Germinal center (tissue), 1 donor: ENCODE measurements around the gene CMC2.
A peak's percentile ranks its signal among the peaks of the same experiment; 100 is the strongest.

Experiments
- DNase-seq: peaks from one replicate; pipeline ENCODE4 v3.0.0; 2012; ENCODE audit warnings: mixed read lengths, low spot score

Gene CMC2

DNA sequence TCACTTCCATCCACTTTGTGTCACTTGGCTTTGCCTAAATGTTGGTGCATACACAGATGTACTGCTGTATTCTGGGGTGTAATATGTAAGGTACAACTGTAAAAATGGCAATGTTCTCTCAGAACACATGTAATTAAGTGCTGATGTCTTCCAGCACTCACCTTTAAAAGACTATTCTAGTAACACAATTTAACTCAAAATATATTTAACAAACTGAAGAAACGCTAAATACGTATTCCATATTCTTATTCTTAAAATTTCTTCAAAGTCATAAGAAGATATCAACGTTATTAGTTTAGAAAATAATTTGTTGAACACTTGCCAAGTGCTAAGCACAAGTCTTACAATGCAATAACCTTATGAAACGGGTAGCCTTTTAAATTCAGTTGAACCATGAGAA lies 3.6 kb downstream of the CMC2 start:
- no peak for DNase-seq

DNA sequence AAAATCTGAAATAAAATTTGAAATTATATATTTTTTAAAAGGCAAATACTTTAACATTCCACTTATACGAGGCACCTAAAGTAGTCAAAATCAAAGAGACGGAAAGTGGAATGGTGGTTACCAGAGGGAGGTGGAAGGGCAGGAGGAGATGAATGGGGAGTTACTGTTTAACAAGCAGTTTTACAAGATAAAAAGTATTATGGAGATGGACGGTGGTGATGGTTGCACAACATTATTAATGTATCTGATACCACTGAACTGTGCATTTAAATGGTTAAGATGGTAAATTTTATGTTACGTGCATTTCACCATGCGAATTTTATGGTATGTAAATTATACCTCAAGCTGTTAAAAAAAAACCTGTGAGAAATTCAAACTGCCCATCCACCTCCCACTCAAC lies 5.4 kb downstream of the CMC2 start:
- DNase-seq, result no peak

DNA sequence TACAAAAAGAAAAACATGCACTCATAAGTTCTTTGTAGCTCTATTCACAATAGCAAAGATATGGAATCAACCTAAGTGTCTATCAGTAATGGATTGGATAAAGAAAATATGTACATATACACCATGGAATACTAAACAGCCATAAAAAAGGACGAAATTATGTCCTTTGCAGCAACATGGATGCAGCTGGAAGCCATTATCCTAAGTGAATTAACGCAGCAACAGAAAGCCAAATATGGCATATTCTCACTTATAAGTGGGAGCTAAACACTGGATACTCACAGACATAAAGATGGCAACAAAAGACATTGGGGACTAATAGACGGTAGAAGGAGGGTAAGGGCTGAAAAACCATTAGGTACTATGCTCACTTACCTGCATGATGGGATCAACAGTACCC lies 5.8 kb downstream of the CMC2 start:
- no peak for DNase-seq

DNA sequence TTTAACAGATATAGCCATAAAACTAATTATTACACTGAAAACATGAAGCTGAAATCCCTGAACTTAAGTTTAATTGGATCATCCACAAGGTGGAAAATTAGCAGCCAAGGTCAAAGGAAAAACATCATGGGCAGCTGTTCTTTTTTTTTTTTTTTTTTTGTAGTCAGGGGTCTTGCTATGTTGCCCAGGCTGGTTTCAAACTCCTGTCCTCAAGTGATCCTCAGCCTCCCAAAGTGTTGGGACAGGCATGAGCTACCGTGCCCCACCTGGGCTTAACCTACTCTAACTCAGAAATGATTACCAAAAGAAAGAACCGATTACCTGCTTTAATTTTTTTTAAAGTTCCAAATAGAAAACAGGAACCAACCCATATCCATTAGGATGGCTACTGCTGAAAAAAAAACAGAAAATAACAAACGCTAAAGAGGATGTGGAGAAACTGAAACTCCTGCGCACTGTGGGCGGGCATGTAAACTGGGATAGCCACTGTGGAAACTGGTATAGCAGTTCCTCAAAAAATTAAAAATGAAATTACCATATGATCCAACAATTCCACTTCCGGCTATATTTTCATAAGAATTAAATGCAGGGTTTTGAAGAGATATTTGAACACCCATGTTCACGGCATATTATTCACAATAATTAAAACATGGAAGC lies 8.6 kb downstream of the CMC2 start:
- no peak for DNase-seq

DNA sequence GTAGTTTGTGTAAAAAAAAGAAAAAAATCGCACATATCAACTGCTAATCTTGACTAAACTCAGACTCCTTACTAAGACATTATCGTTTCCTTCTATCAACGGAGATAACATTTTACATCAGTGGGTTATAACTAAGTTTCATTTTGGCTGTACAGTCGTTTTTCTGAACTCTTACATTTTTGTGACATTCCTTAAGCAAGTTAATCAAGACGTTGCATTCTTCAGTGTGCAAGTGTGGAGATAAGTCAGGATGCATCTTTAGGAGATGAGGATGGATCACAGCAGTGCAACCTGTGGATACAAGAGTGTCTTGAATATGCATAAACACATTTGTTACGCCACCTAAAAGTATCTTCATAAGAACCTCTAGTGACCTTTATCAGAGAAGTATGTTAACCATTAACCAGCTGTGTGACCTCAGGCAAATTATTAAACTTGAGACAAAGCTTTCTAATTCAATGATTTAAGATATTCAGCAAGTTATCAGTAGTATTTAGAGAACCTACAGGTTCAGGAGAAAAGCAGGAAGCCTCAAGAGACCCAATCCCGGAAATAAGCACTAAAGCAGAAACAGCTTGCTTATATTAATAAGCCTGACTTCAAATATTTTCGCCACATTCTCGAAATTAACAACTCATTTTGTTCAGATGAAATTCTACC lies 9.4 kb downstream of the CMC2 start:
- peak; percentile 23 for DNase-seq

DNA sequence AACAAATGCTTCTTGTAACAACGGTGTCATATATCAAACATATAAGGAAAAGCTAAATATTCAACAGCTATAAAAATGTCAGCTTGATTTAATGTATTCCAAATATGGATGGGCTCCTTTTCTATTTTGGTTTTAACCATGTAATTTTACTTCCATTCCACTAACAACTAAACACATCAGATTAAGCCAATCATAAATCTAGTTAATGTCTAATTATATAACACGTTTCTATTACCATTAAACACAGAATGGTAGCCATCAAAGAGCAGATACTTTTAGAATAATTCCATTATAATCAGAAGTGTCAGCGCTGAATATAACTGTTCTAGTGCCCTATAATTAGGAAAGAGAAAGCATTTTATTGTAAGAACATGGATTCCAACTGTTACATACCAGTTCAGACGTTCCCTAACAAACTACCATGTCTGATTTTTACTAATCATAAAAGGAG lies 10.0 kb downstream of the CMC2 start:
- no peak for DNase-seq

DNA sequence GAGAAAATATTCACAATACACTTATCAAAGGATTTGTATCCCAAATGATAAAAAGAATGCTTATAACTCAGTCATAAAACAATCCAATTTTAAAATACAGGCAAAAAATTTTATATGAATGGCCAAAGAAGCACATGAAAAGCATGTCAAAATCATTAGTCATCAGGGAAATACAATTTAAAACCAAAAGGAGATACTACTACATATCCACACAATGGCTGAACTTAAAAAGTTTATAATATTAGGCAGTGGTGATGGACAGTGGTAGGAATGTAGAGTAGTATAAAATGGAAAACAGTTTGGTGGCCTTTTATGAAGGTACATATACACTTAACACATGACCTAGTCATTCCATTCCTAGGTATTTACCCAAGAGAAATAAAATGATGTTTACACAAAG lies 12.2 kb downstream of the CMC2 start:
- no peak for DNase-seq

DNA sequence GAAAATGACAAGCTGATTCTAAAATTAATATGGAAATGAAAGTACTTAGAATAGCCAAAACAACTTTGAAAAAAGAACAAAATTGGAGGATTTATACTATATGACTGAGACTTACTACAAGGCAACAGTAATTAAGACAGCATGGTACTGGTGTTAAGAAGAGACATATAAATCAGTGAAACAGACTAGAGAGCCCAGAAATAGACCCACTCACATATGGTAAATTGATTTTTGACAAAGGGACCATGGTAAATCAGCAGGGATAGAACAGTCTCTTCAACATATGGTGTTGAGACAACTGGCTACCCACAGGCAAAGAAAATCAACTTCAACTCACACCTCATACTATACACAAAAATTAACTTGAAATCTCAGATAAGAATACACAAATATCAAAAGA lies 12.9 kb downstream of the CMC2 start:
- DNase-seq, result no peak

DNA sequence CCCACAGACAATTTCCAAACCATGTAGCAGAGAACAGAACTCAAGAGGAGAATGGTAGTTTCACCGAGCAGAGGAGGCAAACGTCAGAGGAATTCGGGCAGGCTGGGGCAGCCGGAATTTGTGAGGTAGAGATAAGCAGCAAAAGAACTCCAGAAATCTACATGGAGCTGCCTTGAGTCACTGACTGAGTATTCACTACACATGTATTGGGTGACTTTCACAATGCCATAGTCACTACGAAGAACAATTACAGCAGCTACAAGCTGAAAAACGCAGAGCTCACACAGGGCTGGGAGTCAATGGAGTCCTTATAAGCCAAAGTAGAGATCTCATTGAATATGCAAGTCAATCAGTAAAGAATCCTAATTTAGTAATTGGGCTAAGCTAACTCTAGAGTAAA lies 13.4 kb downstream of the CMC2 start:
- no peak for DNase-seq

DNA sequence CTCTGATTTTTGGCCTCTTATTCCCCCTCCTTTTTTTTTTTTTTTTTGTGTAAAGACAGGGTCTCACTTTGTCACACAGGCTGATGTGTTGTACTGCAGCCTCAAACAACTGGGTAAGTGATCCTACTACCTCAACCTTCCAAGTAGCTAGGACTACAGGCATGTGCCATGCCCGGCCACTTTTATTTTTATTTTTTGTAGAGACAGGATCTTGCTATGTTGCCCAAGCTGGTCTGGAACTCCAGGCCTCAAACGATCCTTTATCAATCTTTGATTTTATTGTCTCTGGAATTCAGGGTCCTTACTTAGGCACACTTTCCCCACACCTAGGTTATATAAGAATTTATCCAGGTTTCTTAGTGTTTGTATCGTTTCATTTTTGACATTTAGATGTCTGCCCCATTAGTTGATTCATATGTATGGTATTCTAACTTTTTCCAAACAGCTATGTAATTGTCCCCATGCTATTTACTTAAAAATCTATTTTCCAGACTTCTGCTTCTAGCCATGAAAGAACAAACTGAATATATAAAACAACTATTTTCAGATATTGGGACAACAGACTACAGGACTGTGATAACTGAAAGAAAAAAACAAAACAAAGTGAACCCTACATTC lies 13.9 kb downstream of the CMC2 start:
- no peak for DNase-seq

DNA sequence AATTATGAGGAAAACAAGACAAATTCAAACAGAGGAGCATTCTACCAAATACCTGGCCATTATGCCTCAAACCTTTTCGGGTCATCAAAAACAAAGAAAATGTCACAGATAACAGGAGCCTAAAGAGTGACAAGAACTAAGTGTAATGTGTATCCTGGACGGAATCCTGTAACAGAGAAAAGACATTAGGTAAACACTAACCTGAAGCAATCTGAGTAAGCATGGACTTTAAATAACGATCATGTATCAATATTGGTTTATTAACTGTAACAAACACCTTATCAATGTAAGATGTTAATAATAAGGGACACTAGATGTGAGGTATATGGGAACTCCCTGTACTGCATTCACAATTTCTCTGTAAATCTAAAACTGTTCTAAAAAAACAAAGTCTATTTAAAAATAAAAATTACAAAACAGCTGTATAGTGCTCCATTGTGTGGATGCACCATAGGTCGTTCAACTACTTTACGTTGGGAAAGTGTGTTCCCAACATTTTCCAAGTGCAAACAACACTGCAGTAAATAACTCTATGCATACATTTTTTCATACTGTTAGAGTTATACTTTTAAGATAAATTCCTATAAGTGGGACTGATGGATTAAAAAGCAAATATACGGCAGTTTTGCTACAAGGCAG lies 14.8 kb downstream of the CMC2 start:
- no peak for DNase-seq

DNA sequence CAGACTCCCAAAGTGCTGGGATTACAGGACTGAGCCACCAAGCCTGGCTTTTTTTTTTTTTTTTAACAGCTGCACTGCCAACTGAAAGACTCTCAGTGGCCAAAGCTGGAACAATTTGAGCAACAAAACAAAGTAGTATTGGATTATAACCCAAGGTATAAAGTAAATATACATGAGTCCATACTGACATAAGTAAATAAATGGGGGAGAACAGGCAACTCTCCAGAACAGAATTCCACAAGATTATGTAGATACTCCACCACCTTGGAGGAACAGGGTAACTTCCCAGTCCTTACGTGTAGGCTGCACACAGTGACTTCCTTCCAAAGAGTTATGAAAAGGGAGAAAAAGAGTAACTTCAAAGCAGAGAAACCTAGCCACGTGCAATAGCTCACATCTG lies 15.7 kb downstream of the CMC2 start:
- no peak for DNase-seq

DNA sequence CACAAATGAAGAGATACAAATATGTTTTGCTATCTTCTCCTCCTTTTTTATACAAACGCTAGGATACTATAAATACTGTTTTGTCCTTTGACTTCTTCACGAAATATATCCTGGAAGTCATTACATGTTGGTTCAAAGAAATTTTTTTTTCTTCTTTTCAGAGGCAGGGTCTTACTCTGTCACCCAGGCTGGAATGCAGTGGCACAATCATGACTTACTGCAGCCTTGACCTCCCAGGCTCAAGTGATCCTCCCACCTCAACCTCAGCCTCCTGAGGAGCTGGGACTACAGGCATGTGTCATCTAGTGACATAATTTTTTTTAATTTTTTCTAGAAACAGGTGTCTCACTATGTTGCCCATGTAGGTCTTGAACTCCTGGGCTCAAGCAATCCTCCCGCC lies 16.1 kb downstream of the CMC2 start:
- DNase-seq, result no peak

DNA sequence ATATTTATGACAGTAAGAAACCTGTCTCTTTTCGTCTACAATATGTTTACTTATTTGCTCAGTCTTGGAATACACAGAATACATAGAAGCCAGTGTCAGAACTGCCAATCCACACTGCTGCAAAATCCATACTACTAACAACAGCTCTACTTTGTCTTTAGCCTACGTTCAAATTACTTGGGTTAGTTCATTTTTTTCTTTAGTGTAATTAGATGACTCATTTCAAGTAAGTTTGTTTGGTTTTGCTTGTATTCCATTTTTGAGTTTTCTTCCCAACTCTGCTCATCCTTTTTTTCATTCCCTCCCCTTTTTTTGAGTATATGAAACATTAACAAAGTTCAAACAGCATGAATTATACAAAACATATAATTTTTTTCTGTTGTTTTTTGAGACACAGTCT lies 16.9 kb downstream of the CMC2 start:
- no peak for DNase-seq

DNA sequence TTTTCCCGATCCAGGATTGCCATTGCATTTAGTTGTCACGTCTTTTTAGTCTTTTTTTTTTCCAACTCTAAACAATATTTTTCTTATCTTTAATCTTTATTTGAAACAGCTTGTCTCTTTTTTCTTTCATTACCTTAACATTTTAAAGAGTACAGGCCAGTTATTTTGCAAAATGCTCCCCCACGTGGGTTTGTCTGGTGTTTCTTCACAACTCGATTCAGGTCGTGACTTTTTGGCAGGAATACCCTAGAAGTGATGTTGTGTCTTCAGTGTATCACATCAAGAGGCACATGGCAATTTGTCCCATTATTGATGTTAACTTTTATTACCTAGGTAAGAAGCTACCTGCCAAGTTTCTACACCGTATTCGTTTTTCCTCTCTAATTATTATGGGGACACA lies 17.9 kb downstream of the CMC2 start:
- DNase-seq, result no peak

DNA sequence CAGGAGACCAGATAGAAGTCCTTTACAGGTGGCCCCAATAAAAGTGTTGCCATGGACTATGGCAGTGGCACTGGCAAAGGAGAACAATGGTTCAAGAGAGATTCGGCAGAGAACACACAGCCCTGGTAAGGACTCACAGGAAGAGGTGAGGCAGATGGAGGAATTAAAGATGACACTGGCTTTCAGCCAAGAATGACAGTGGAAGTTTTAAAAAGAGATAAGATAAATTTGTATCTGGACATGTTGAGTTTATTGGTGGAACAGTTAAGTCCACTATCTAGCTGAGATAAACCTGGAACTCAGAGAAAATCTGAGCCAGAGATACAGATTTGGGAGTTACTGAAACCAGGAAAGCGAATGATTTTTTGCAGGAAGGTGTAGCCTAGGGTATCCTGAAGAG lies 20.1 kb downstream of the CMC2 start:
- DNase-seq, result no peak

DNA sequence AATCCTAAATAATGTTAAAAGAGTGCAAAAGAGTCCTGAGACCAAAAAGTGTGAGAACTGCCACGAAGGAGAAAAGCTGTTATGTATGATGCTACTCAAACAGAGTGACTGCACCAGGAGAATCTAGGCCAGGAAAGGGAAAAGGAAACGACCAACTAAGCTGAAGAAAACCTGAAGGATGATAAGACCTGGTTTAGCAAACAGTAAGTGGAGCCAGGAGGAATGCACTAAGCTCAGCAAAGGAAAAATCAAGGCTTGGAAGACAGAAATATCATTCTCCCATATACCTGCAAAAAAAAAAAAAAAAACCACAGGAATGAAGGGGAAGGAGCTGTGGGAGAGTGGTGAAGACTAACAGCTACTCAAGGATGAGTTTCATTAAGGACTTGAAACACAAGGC lies 21.1 kb downstream of the CMC2 start:
- no peak for DNase-seq

DNA sequence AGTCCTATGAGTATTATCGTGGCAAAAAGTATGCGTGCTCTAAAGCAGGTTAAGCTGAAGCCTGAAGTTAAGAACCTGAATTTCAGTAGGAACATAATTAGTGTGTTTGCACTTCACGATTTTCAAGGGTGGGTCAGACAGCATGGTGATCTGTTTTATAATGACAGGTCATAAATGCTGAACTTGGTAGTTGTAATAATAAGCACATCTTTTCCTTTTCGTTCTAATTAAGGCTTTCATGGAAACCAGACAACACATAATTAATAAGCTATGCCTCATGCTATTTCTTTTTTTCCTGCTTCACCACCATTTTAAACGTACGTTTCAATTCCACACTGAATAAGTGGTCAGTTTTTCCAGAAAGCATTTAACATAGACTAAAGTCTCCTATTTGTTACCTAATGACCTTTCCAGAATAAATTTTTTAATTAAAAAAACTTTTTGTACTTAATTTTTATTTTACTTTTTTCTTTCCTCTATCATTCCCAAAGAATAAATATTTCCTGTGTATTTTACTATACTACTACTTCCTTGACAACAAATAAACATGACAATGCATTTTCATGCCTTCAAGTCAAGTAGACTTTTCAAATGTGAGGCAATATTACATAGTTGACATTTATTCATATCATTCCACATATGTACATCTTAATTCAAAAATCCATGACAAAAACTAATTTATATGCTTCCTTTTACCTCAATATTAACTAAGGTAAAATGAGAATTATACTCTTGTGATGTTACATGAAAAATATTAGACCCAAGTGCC lies 22.4 kb downstream of the CMC2 start:
- no peak for DNase-seq

DNA sequence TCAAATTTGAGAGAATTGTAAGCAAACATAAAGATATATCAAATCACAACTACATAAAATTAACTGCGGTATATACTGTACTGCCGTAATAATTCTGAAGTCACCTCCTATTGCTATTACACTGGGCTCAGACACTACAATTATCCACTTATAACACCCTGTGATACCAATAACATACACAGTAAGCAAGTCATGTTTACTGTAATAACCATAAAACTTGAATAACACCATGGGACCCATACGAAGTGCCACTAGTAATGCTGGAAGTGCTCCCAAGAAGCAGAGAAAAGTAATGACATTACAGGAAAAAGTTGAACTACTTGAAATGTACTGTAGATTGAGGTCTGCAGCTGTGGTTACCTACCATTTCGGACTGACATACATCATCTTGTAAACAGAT lies 24.0 kb downstream of the CMC2 start:
- no peak for DNase-seq

DNA sequence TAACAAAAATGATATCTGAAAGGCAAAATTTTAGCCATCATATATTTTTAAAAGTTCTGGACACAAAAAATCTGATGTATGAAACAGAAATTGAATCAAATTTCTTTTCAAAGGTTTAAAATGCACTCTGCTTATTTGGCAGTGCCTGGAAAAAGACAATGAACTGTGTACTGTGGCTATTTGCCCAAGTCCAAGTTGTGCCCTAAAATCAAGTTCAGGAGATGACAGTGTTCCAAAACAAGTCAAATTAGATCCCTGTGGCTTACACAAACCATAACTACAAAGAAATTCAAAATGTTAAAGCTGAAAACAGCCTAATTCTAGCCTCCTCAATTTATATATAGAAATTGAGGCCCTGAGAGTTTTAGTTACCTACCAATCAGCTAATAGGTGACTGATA lies 25.6 kb downstream of the CMC2 start:
- no peak for DNase-seq

DNA sequence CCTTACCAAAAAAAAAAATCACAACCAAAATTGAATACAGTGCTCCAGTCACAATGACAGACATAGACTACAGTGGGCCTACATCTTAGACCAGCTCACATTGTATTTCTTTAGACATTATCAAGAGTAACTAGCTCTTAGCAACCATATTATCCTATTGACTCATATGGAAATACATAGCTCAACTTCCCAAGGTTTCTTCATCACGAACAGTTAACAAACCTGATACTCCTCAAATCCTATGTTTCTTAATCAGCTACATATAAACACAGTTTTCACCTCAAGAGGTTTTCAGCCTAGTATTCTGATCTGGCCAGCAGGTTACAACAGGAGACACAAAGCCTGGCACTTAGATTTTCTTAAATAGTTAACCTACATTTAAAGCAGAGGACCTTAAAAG lies 29.7 kb downstream of the CMC2 start:
- no peak for DNase-seq

DNA sequence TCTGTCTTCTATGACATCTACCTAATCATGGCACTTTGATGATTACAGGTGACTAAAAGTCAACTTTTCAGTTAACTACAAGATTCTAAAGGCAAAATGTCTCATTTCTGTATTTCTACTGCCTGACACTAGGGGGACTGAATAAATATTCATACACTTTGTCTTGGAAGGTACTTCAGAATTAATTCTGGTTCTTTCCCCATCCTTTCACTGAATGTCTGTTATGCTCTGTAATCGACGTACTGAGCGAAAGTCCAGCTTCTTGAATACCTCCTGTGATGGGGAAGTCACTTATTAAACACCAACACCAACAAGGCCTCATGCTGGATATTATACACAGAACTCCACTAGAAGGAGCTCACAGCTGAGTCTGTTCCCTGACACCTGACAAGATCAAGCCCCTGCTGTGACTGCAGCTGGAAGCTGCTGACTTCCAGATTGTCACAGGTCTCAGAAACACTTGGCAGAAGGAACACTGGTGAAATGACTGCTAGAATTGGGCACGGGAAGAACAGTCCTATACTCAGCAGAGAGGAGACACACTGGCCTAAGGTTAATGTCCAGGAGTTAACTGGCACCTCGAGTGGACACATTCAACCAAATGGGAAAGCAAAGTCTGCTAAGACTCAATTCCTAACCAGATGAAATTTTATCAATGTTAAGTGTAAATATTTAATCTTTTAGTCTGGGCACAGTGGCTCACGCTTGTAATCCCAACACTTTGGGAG lies 31.9 kb downstream of the CMC2 start:
- DNase-seq, result peak; percentile 24
